ENCODE data around the gene SPACA9.
A peak's percentile ranks its signal among the peaks of the same experiment; 100 is the strongest.

SPACA9 gene

DNA sequence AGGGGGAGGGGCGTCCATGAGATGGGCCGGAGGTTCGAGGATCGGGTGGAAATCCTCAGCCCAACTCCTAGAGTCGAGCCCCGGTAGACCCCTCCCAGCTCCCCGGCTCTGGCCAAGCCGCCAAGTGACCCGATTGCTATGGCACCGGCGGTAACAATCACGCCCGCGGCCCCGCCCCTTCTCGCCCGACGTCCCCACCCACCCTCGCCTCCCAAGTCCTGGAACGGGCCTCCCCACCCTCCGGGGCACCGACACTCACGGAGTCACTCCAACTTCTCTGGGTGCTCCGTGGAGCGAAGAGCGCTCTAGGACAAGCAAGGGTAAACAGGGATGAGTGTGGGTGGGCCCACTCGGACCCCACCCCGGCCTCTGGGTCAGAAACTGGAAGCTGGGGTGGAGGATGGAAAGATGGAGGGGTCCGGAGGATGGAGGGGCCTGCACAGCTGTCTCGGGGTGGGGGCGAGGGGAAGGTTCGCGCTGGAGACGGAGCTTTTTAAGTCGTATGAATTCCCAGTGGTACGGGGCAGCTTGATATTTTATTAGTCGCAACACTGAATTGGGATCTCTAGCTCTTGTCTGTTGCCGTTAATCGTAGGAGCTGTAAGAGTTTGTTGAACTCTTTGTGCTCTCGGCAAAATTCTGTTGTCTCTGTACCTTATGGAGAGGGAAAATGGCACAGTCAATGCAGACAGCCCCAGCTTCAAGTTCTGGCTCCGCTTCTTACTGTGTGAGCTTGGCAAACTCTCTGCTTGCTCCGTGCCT, at the start of gene SPACA9:
Gene SPACA9 (plus strand): TSS at position 204 of the 762 bp plus-strand sequence. CDS start 5,050 bp downstream, outside the sequence.
- DNase-seq (ENCODE audit: low read depth), result peak; percentile 20

DNA sequence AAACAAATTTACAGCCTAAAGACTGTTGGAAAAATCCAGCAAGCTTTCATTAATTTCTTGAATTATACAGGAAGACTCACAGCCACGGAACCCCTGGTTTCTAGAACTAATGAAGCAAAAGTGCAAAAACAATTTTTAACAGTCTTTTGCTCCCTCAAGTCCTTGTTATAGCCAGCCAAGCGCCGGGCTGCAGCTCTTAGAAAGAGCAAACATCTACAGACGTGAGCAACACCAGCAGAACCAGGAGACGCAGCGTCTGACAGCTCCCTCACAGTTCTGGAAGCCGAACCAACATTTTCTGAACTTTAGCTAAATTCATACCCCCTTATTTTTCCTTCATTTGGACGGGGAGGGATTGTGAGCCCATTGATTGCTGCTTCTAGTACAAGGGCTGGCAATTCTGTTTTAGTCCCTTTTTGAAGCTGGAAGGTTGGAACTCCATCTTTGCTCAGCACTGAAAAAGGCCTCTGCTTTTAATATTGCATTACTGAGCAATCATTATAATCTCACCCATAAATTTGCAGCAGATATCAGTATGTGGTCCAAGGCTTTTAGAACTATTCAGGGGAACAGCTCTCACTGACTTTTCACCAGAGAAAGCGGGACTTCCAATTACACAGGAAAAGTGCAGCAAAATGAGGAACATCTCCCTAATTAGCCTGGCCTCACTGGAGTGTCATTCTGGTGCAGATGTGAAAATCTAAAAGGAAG, 46.4 kb upstream of the SPACA9 start:
- DNase-seq (ENCODE audit: low read depth), result no peak

DNA sequence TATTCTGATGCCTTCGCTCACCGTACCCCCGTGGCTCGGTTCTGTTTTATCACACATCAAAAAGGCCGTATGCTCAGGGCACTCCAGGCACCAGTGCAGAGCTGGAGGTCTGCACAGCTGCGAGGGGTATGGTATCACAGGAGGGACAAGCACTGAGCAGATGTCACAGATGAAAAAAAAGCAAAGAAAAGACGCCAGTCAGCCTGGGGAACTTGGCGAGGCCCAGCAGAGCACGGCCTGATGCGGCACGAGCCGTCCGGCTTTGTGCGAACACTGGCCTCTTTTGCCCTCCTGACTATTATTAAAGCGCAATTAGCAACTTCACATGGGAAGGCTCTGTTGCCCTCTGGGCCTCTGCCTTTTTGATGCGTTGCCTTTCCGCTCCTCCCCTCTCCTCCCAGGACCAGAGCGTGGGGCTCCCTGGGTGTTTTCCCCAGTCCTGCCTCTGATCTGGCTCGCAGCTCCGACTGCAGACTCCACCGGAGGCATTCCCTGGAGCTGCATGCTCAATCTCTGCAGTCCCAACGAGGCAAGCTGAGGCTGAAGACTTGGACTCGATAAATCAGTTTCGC, 45.1 kb upstream of the SPACA9 start:
- no peak for DNase-seq (ENCODE audit: low read depth)

DNA sequence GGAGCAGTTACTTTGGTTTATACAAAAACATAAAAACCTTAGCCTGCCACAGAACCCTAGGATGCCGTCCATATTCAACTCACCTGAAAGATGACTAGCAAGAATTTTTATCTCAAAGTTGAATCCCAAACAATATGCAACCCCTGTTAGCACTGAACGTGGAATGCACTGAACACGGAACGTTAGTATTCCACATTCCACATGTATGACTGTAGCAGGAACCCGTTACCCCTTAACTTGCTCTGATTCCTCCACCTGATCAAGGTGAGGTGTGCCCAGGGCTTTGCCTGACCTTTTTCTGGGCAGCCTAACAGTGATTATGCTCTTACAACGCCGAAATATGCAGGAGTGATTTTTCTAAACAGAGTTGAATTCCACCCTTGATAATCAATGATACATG, 44.4 kb upstream of the SPACA9 start:
- no peak for DNase-seq (ENCODE audit: low read depth)

DNA sequence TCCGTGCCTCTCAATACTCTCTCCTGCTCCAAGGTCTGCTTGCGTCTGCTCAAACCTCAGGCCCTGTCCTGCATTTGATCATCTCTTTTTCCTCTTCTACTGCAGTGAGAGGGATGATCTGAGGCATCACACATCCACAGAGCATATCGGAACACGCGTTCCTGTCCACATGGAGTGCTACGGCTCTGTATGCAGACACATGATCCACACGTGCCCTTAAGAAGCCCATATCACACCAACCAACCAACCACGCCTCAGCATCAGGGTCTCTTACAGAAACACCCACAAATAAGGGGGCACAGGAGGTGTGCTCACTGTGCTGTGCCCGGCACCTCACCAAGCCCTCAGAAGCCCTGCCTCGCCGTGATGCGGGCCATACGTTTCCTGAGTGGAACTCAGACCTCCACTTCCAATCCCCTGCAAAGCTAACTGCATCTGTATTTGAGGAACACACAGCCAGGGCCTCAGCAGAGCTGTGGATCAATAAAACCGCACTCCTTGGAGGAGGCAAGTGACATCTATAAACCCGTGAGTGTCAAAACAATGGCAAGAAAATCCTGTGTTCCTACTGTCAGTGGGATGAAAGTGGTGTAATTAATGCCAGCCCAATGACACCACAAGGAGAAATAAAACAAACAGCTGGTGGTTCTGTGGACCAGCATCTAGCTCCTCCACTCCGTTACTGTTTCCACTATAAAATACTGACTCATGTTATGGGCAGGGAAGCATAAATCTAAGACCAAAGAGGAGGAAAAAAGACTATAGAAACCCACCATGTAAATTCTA, 41.0 kb upstream of the SPACA9 start:
- no peak for DNase-seq (ENCODE audit: low read depth)

DNA sequence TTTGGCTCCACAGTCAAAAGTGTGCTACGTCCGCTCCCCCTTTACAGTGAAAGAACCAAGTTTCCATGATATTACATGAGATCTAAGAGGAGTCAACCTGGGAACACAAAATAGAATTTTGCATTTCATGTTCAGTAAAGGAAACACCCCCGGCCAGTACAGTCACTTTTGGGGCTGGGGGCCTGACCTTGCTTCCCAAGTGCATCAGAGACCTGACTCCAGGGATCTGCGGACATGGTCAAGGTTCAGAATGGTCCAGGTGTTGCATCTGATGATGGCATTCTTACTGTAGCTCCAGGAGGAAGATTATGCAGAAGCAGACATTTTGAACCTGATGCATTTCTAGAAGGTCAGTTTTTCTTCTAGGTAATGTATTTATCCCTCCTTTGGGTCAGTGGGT, 40.4 kb upstream of the SPACA9 start:
- no peak for DNase-seq (ENCODE audit: low read depth)

DNA sequence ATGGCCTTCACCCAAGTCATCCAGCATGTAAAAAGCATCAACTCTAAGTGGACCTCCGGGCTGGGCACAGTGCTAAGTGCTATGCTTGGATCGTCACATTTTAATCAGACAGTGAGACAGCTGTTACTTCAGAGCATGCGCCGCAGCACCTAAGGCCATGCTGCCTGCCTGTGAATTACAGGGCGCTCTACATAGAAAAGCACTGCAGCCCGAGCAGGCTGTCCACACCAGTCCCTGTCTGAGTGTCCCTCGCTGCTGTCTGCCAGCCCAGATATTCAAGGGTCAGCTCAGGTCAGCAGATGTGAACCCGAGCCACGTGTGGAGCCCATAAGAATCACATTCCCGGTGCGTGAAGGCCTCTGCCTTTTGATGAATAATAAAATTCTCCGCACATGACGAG, 37.7 kb upstream of the SPACA9 start:
- no peak for DNase-seq (ENCODE audit: low read depth)

DNA sequence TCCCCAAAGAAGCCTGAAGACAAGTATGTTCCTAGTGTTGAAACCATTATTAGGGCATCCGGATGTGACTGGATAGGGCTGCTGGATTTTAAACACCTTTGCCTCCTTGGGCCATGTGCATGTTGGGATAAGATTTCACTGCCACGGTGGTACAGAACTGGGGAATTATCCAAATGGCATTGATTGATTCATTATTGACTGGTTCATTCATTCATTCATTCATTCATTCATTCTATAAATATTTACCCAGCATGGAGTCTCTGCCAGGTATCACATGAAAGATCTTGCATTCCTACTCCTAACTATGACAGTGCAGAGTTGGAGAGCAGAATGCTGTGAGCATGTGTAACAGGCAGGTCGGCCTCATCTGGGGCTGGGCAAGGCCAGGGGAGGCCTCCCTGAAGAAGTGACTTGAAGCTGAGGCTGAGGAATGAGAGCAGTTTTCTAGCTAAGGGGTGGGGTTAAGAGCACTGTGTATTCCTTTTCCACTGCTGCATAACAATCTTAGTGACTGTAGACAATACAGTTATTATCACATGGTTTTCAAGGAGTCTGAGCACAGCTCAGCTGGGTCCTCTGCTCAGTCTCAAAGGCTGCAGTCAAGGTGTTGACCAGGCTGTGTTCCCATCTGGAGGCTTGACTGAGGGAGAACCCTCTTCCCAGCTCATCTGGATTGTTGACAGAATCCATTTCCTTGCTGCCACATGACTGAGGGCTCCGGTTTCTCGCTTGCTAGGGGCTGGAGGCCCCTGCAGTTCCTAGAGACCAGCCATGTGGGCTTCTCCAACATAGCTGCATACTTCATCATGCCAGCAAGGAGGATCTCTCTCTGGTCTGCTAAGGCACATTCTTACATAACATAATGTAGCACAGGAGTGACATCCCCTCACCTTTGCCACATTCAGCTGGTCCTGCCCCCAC, 36.3 kb upstream of the SPACA9 start:
- no peak for DNase-seq (ENCODE audit: low read depth)

DNA sequence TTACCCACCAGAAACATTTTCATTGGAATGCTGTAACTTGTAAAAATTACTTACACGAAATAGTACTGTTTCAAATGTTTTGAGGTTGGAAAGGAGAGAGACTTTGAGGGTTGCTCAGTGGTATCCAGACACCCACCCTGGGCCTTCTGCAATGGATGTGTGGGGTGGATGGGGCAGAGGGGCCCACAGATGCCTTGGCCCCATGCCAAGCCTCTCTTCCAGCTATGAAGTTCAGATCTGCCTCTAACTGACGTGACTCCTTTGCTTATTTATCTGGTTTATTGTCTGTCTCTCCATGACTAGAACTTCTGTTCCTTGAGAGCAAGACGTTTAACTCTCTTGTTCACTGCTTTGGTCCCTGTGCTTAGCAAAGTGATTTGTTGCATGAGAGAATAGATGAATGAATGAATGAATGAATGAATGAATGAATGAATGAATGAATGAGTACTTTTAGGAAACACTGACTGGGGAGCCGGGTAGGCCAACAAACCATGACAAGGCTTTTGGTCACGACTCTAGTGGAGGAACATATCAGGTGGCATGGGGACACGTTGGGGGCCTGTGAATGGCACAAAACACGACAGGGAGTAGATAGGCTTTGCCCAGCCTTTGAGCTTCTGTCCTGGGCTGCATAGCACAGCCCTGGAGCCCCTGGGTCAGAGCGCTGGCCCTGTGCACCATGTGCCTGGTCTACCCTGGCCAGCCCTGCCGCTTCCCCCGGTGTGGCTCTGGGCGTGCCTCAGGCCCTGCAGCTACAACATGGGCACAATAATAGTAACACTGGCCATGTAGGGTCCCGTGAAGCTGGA, 32.4 kb upstream of the SPACA9 start:
- DNase-seq (ENCODE audit: low read depth), result no peak

DNA sequence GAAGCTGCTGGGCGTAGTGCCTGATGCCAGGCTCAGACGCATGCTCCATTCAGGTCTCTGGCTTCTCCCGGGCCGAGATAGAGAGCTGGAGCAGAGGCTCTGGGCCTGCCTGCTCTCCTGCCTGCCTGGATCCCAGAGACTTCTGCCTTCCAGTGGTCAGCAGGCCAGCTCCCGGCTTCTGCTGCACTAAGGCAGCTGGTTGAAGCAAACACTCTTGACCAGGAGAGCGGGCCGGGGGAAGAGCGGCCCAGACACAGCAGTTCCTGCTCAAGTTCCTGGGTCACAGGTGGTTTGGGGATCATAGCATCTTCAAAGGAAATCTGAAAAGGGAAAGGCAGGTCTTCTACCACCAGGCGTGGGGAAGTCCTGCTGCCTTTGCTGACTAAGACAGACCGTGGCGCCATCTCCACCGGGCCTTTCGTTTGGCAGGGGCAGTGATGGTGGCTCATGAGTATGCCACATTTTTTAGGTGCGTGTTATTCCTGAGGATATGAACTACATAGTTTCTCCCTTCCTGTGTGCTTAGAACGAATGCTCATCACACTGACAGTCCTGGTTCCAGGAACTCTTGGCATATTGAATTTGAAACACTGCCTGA, 31.7 kb upstream of the SPACA9 start:
- no peak for DNase-seq (ENCODE audit: low read depth)

DNA sequence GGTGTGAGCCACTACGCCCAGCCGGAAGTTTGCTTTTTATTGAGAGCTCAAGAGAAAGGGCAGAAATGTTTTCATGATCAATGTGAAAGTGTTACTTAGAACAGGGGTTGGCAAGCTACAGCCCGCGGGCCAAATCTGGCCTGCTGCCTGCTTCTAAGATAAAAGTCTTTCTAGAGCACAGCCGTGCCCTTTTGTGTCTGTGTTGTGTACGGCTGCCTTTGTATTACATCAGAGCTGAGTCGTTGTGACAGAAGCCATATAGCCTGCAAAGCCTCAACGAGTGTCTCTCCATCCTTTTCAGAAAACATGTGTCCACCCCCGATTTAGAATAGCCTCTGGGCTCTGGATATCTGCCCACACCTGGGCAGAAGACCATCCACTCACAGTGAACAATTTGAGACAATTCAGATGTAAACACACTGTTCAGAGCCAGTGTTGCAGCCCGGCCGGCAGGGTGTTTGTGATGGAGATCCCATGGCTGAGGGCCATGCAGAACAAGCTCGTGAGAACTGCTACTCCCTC, 29.5 kb upstream of the SPACA9 start:
- DNase-seq (ENCODE audit: low read depth), result no peak

DNA sequence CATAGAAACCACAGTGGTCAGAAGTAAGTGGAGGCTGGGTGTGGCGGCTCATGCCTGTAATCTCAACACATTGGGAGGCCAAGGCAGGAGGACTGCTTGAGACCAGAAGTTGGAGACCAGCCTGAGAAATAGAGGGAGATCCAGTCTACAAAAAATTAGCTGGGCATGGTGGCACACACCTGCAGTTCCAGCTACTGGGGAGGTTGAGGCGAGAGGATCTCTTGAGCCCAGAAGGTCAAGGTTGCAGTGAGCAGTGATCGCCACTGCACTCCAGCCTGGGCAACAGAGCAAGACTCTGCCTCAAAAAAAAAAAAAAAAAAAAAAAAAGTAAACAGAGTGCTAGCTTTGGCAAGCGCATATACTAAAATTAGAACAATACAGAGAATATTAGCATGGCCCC, 25.2 kb upstream of the SPACA9 start:
- no peak for DNase-seq (ENCODE audit: low read depth)

DNA sequence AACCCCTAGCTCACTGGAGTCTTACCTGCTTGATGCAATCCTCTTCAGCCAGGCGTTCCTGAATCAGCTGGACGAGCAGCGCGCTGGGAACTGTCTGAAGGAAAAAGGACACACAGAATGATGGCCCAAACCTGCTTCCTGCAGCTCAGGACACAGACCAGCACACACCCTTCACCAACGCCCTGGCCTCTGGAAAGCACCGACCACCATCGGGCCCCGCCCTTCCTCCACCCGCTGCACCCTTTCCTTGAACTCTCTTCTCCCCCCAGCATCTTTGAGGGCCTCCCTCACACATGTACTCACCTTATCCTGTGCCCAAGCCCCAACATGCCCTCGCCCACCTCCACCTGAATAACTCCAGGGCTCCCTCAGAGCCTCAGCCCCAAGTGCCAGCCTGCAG, 23.9 kb upstream of the SPACA9 start:
- DNase-seq (ENCODE audit: low read depth), result no peak

DNA sequence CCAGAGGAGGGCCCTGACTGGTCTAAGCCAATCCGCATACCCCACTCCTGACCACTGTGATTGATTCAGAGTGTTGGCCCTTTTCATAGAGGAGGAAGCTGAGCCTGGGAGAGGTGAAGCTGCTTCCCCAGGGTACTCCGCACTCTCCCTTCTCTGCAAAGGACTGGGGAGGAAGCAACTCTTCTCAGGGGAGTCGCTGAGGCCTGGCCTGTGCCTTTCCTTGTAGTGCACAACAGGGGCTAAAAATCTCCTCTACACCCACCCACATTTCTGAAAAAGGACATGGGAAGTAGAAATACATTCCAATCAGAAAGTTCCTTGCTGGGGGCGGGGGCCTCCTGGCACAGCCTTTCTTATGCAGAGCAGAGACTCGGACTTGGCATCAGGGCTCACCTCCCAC, 22.8 kb upstream of the SPACA9 start:
- DNase-seq (ENCODE audit: low read depth), result no peak

DNA sequence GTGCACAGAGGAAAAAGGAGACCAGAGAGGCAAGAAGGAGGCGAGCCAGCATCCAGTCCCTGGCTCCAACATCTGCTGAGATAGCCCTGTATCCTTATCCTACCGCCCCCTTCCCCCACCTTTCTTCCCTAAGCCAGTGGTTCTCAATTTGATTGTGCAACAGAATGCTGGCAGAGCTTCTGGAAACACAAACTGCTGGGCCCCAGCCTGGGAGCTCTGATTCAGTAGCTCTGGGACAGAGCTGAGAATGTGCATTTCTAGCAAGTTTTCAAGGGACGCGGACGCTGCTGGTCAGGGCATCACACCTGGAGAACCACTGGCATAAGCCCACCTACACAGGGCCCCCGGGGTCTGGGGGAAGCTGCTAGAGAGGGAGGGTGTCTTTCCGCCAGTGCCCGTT, 21.7 kb upstream of the SPACA9 start:
- no peak for DNase-seq (ENCODE audit: low read depth)

DNA sequence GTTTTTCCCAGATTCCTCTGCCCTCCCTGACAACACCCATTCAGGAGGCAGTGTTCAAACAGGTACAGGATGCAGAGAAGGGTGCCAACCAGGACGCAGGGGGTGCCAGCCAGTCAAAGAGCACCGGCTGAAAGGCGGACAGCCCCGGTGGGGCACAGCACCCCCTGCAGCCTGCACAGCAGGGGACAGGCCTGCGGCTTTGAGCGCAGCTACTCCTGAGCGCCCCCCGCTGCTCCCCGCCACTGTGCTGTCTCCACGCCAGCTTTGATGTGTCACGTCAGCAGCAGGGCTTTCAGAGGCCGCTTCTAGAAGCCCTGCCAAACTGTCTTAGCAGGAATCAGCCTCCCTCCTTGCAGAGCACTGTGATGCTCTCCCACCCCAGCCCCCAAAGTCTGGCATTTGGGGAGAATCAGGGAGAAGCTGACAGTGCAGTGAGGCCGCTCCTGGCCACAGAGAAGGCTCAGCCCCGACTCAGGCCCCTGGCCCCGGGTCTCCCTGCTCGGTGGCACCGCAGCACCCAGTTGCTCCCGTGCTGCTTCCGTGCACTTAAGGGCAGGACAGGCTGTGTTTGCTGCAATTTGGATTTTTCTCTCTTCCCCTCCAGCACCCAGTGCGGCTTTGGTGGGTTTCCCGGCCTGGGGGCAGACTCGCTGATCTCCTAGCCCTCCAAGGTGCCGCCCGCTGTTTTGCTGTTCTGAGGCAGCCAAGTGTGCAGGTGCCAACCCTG, 20.9 kb upstream of the SPACA9 start:
- DNase-seq (ENCODE audit: low read depth), result no peak

DNA sequence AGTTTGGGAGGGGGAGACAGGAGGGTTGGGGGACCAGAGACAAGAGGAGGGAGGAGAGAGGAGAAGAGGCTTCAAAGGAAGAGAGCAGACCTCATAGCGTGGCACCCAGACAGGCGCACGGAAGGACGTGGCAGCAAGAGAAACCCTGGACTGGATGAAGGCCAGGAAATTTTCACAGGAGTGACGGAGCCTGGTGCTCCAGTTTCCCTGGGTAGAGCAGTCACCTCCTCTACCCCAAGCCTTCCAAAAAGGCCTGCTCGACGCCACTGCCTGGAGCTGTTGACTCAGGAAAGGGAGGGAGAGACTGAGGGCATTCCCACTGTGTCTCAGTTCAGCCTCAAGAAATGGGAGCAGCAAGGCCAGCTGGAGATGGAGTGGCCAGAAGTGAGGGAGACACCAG, 19.9 kb upstream of the SPACA9 start:
- DNase-seq (ENCODE audit: low read depth), result no peak

DNA sequence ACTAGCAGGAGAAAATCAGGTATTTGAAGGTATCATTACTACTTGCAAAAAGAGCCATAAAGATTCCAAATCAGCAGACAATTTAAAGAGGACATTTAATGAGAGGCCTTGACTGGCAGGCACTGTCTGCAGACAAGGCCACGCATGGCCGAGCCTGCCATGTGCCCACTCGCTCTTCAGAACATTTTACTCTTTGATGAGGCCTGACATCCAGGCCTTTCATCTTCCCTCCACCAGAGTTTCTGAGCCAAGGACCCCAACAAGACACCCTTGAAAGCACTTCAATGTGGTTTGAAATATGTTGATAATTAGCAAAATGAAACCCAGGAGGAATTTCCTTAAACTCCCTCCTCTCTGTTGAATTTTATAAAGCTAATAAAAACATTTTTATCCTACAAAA, 17.0 kb upstream of the SPACA9 start:
- no peak for DNase-seq (ENCODE audit: low read depth)

DNA sequence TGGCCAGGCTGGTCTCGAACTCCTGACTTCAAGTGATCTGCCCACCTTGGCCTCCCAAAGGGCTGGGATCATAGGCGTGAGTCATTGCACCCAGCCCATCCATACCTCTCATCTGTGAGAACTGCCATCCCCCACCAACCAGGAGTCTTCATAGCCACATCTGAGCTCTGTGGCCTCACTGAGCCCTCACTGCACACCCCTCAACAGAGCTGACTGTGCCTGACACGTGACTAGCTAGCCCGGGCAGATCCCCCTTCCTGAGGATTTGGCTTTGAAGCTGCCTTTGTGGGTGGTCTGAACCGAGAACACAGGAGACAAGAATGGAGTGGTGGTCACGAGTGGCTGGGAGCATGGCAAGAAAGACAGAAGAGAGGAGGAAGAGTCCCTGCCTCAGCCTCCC, 16.2 kb upstream of the SPACA9 start:
- DNase-seq (ENCODE audit: low read depth), result no peak
